GM21423 (cell line): ENCODE results near the gene MAP1LC3B2.
"Not testable (repeated sequence)": the region's sequence is repeated elsewhere in the genome, so short reads cannot be mapped to it uniquely, and the experiment has no call there.

Experiments
- ATAC-seq: cut with Tn5 transposase; IDR thresholded peaks from one replicate; pipeline ENCODE4 v1.9.1; 2021; ENCODE audit warnings: mild to moderate bottlenecking, moderate library complexity; ENCODE audit not compliant: unreplicated experiment

The MAP1LC3B2 gene

GRCh38 chr12:116556964-116557698 is 2.0 kb upstream of the MAP1LC3B2 start:
- no peak for ATAC-seq

DNA sequence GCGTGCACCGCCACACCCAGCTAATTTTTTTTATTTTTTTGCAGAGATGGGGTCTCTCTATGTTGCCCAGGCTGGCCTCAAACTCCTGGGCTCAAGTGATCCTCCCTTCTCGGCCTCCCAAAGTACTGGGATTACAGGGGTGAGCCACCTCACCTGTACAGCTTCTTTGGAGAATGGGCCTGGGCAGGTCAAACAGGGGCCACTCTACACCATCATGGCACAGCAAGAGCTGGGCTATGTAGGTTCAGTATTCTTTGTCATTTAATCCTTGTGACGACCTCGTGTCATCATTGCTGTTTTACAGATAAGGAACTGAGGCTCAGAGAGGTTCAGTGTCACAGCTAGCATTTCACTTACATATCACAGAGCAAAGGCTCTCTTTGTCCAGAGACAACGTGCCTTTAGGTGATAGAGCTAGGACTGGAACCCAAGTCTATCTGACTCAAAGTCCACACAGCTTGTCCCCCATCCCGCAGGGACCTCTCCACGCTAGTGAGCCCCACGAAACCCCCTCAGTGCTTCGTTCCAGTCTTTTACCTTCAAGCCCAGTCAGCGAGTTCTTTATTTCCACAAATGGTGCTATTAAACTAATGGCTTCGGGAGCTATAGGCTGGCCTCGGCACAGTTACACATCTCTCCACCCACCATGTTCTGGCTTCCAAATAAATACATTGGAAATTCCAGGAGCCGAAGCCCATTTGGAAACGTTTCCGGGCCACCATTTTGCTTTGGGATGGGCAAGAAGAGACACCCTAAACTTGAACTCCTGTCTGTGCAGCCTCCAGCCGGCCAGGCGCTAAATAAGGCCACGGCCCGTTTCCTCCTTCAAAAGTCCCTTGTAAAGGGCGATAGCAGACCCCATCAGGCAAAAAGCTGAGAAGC is 660 bp upstream of the MAP1LC3B2 start:
- ATAC-seq, result no peak

GRCh38 chr12:116561181-116561821 is 2.1 kb downstream of the MAP1LC3B2 start:
- no peak for ATAC-seq

DNA sequence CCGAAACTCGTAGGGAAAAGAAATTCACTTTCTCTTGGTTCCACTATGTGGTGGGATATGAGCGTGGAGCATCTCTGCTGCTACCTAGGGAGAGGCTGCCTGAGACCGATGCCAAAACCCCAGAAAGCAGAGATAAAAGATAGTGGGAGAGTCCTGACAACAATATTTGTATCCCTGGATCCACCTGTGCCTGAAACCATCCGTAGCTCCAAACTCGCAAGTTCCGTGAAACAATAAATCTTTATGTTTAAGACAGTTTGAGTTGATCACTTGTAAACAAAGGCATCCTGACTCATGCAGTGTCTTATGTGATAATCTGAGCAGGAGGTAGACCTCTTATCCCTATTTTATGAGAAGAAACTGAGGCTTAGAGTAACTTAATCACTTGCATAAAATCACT is 2.9 kb downstream of the MAP1LC3B2 start:
- no peak for ATAC-seq

- no peak for ATAC-seq
Observed at GRCh38 chr12:116563262-116563661, 4.1 kb downstream of the MAP1LC3B2 start.

- ATAC-seq, result no peak
Observed at GRCh38 chr12:116564080-116564479, 4.9 kb downstream of the MAP1LC3B2 start.

GRCh38 chr12:116565221-116565620 is 6.0 kb downstream of the MAP1LC3B2 start:
- not testable (repeated sequence) for ATAC-seq

- ATAC-seq, result no peak
Observed at GRCh38 chr12:116565963-116566362, 6.8 kb downstream of the MAP1LC3B2 start.

GRCh38 chr12:116568203-116568602 is 9.0 kb downstream of the MAP1LC3B2 start:
- no peak for ATAC-seq

DNA sequence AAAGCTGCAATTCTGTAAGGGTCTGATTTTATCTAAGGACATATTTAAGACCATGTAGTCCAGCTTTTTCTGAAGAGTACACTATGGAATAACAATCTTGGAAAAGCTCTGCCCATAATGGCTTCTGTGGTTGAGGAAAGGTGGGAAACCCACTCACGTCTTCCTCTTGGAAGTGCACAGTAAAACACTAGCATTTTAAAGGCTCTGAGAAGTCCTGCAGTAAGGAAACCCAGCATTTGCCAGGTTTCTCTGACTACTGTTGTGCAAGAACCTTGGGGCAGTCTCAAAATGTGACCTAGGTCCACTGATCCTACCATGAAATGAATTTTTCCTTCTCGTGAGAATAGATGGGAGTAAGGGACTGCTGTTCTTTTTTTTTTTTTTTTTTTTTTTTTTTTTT is 11.9 kb downstream of the MAP1LC3B2 start:
- ATAC-seq, result no peak

GRCh38 chr12:116573776-116574175 is 14.6 kb downstream of the MAP1LC3B2 start:
- no peak for ATAC-seq

- ATAC-seq, result not testable (repeated sequence)
Observed at GRCh38 chr12:116575754-116576153, 16.6 kb downstream of the MAP1LC3B2 start.

DNA sequence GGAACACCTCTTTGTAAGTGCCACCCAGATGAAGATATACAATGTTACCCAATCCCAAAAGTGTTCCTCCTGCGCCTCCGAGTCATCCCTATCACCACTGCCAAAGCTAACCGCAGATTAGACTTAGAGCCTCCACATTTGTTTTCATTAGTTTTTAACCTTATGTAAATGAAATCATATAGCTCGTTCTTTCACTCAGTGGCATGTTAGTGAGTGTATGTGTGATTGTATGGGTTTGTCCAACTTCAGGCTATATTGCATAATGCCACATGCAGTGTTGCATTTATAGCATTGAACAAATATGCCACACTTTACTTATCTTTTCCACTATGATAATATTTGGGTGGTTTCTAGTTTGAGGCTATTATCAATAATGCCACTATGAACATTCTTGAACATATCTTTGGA is 18.0 kb downstream of the MAP1LC3B2 start:
- ATAC-seq, result no peak

GRCh38 chr12:116578051-116578450 is 18.9 kb downstream of the MAP1LC3B2 start:
- ATAC-seq, result no peak

DNA sequence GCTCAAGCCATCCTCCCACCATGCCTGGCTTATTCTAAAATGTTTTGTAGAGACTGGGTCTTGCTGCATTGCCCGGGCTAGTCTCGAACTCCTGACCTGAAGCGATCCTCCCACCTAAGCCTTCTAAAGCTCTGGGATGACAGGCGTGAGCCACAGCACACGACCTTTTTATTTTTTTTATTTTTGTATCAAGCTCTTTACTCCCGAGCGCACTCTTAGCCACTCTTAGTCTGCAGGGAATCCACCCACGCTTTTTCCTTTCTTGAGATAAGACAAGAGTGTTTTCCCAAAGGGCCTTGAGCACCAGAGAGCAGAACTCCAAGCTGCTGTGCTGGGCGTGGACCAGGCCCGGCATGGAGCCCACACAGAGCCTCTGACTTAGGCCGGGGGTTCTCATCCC is 23.4 kb downstream of the MAP1LC3B2 start:
- no peak for ATAC-seq

DNA sequence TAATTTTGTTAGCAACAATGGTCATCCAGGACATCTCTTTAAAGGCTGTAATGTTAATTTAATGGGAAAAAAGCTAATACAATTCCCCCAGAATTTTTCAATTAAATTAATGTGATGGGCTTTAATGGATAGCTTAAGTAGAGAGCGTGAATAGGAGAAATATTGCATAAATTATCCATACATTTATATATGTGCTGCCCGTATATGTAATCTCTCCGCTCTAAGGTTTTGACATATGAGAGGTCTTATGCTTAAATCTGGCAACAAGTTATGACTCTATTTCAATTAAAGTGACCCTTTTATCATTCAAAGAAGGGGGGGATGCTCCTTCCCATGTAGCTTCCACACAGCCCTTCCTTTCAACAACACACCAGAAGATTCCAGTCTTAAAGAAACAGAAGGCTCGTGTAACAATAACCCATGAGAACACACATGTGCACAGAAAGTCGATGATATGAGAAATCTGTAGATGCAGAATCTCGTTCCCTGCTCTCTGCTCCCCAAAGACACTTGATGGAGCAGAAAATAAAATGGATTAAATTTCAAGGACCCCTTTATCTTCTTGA is 24.0 kb downstream of the MAP1LC3B2 start:
- no peak for ATAC-seq

DNA sequence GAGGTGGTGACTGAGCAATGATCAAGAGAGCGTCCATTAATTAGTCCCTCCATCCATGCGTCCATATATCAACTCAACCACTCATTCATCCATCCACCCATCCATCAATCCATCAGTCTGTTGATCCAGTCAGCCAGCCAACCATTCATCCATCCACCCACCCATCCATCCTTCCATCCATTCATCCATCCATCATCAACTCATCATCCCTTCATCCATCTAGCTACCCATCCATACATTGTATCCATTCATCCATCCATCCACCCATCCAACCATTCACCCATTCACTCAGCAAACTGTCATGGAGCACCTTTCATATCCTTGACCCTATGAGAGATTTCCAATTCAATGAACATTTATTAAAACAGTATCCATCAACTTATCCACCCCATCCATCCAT is 28.1 kb downstream of the MAP1LC3B2 start:
- ATAC-seq, result no peak

DNA sequence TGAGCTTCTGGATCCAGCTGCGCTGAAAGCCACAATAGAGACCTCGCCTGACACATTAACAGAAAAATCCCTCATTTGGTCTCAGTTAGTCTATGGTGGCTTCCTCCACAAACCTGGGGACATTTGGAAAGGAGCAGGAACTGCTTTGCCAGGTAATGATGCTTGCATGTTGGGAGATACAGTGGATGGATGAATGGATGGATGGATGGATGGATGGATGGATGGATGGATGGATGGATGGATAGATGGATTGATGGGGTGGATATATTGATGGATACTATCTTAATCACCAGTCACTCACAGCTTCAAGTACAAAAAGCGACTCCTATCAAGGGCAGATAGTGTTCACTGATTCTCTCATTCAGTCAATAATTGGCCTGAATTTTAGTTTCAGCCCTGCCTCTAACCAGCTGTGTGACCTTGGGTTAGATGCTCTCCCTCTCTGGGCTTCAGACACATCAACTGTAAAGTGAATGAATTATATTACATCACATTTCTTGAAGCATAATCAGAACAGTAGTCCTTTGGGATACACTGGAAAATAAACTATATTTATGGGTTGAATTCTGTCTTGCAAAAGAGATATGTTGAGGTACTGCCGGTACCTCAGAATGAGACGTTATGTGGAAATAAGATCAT is 29.3 kb downstream of the MAP1LC3B2 start:
- no peak for ATAC-seq

DNA sequence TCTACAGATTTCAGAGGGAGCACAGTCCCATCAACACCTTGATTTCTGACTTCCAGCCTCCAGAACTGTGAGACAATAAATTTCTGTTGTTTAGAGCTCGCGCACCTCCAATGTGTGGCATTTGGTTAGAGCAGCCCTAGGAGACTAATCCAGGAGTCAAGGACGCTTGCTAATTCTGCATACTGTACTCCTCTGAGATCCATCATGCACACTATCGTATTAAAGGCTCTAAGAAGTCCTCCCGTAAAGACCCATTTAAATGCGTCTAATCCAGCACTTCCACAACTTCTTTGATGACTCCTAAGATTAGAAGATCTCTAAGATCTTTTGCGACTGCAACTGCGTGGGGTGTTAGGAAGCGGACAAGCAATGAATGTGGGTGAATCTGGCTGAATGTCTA is 30.4 kb downstream of the MAP1LC3B2 start:
- ATAC-seq, result no peak

DNA sequence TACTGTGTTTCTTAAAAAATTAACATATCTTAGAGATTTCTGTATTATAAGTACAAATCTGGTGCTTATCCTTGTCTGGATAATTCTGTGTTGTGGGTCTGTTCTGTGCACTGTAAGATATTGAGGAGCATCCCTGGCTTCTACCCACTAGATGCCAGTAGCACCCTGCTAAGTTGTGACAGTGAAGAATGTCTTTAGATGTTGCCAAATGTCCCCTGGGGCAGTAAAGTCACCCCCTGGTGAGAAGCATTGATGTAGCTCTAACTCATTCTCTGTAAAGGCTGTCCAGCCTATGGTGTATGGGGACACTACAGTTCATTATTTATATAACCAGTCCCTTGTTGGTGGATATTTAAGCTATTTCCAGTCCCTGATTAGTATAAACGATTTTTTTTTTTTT is 31.4 kb downstream of the MAP1LC3B2 start:
- ATAC-seq, result no peak
